ENCODE measurements around the gene FCHO2. TPM values are rescaled to one million over a fixed set of nuclear protein-coding genes. Genes with fewer than 3 reads are reported as not detected.

FCHO2 gene
- total and polyA plus RNA-seq, 2 of the 8 experiments (the other 6 are each of a cell fraction or from before 2014, with no cell fraction given): 4.3 to 15.7 TPM

DNA sequence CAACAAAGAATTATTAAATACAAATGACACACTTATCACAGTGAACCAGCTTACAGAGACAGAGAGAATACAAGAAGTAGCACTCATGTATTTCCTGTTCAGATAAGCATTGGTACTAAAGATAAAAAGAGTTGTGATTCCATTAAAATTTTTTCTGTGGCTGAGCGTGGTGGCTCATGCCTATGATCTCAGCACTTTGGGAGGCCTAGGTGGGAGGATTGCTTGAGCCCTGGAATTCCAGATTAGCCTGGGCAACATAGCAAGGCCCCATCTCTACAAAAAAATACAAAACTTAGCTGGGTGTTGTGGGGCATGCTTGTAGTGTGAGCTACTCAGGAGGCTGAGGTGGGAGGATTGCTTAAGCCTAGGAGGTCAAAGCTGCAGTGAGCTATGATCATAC, 32.9 kb downstream of the FCHO2 start:
- Histone ChIP-seq H3K36me3 (ENCODE audit: control insufficient read depth in 2 of 4, insufficient read depth in 4 of 4, low read length in 3 of 4) (no peaks in the 10 kb centered on the region), H3K79me1 (ENCODE audit: low read depth, low read length) (no peaks in the 10 kb centered on the region), H2BK120ac (replicated peaks; ENCODE audit: low read depth, low read length) (no peak overlapping the region), H3K9me3 (ENCODE audit: insufficient read depth in 2 of 2, low read depth in 1 of 2, low read length in 1 of 2) (no peaks in the 10 kb centered on the region), H3K4me1 (replicated peaks in 1 of 4; ENCODE audit: control insufficient read depth in 3 of 4, insufficient read depth in 4 of 4, low read length in 3 of 4) (no peaks in the 10 kb centered on the region), H3K79me2 (ENCODE audit: control insufficient read depth in 1 of 2, insufficient read depth in 2 of 2, low read length in 2 of 2) (no peaks in the 10 kb centered on the region), H2BK12ac (ENCODE audit: low read depth, low read length) (no peak overlapping the region), H3K18ac (ENCODE audit: extremely low read depth, low read length) (no peak overlapping the region), H3K56ac (replicated peaks; ENCODE audit: insufficient read length, low read depth, low read length) (no peak overlapping the region), H2BK15ac (ENCODE audit: low read length) (no peak overlapping the region), H3K27me3 (replicated peaks in 1 of 4; ENCODE audit: control insufficient read depth in 3 of 4, extremely low read depth in 1 of 4, insufficient read depth in 3 of 4, low read length in 3 of 4) (no peaks in the 10 kb centered on the region), H4K20me1 (replicated peaks in 1 of 2; ENCODE audit: control insufficient read depth in 1 of 2, insufficient read depth in 2 of 2, low read length in 2 of 2) (no peaks in the 10 kb centered on the region), H4K8ac (ENCODE audit: extremely low read depth, insufficient read depth, low read length) (no peak overlapping the region), H3K9ac (replicated peaks in 1 of 4; ENCODE audit: extremely low read depth in 1 of 4, low read depth in 3 of 4, low read length in 3 of 4) (no peak overlapping the region), H4K91ac (replicated peaks; ENCODE audit: insufficient read length, low read length) (no peak overlapping the region), H3K4me3 (ENCODE audit: extremely low read depth in 1 of 4, insufficient read depth in 2 of 4, low read depth in 3 of 4, low read length in 4 of 4) (no peak overlapping the region), H4K5ac (ENCODE audit: insufficient read length, low read depth, low read length) (no peak overlapping the region), H2AK5ac (ENCODE audit: low read depth, low read length) (no peak overlapping the region), H3K23ac (ENCODE audit: insufficient read length) (no peak overlapping the region), H2BK5ac (ENCODE audit: low read depth, low read length) (no peak overlapping the region), H3K14ac (ENCODE audit: insufficient read length) (no peak overlapping the region), H2AFZ (ENCODE audit: low read length) (no peak overlapping the region), H3K4me2 (ENCODE audit: insufficient read depth in 1 of 2, low read depth in 2 of 2, low read length in 2 of 2) (no peak overlapping the region), H3K27ac (ENCODE audit: low read depth, low read length) (no peak overlapping the region), H3K23me2 (ENCODE audit: low read depth, low read length) (no peaks in the 10 kb centered on the region), H3K4ac (replicated peaks; ENCODE audit: insufficient read length, low read depth, low read length) (no peak overlapping the region), H2BK20ac (ENCODE audit: low read length) (no peak overlapping the region)
- 100% methylated on average over 1 of the region's 1 CpG; no CpG with 5 or more reads in 1 of the 2 experiments for WGBS, 2 experiments (ENCODE audit: extremely low coverage in 1 of 2, insufficient coverage in 1 of 2, insufficient read length in 1 of 2, insufficient replicate concordance in 2 of 2, low coverage in 1 of 2, low lambda C conversion rate in 2 of 2, missing lambda C conversion rate in 1 of 2)
- FAIRE-seq: no peak
- ChIA-PET POLR2A (ENCODE audit: partially characterized antibody) (no interaction called here), CTCF (ENCODE audit: partially characterized antibody) (no interaction called here)
- no peak for DNase-seq (ENCODE audit: low read depth in 1 of 2, low spot score in 2 of 2)
- TF ChIP-seq TBP (IDR thresholded peaks at IDR 0.05; ENCODE audit: low read depth, low read length) (no peak), RXRA (IDR thresholded peaks at IDR 0.05; ENCODE audit: insufficient read depth, low read depth, low read length) (no peak), GABPA (IDR thresholded peaks at IDR 0.05; ENCODE audit: borderline replicate concordance, insufficient read depth, low read length) (no peak), SP4 (IDR thresholded peaks at IDR 0.05; ENCODE audit: low read length) (no peak), E2F6 (IDR thresholded peaks at IDR 0.05) (no peak)
